ENCODE data around the gene QRICH1. TPM values are rescaled to one million over a fixed set of nuclear protein-coding genes. Genes with fewer than 3 reads are reported as not detected.
"Not testable (repeated sequence)": the region's sequence is repeated elsewhere in the genome, so short reads cannot be mapped to it uniquely, and the experiment has no call there.

The QRICH1 gene
- total RNA-seq, 2 donors from 2014 or later, result 196 to 206 TPM

DNA sequence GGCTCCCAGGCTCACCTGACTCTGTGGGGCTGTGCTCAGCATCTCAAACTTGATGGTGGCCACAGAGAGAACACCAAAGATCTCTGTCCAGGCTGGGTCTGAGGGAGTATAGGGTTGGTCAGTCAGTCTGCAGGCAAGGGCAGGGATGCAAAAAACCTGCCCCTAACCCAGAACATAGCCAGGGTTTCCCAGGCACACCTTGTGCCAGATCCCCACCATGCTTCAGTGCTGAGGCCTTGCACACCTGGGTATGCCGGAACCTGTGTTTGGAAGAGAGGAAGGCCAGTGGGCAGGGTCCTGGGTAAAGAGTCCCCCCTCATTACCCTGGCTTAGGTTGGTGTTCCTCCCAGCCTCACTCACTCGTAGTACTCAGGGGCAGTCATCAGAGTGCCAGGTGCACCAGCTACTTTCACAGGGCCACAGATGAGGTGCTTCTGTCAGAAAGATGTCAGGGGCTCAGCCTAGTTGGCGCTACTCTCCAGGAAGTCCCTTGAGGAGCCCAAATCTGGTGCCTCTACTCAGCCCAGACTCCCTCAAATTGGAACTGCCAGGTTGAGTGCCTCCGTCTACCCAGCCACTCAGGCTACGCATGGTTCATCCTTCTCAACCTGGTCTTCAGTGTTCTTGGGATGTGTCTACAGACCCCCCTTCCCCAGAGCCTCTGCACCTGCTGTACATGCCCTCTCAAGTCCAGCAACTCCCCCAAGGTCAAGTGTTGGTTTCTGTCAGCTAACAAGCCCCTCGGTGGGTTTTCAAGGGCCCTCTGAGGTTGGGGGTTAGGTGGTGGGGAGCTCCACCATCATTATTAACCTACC lies 77.2 kb downstream of the QRICH1 start:
- Mint-ChIP-seq H3K27ac (peak overlapping the region; percentile 93), H3K4me1 (peaks cover 24% of the 10 kb centered on the region), H3K27me3 (no peaks in the 10 kb centered on the region), H3K36me3 (ENCODE audit: low read depth) (peaks cover 4% of the 10 kb centered on the region), H3K4me3 (peak overlapping the region; percentile 33)
- no peaks in the 10 kb centered on the region for H3K9me3 ChIP-seq (ENCODE audit: control insufficient read depth, low read length, poor library complexity, severe bottlenecking)
- DNase-seq, result no peak
- no peak for ATAC-seq

DNA sequence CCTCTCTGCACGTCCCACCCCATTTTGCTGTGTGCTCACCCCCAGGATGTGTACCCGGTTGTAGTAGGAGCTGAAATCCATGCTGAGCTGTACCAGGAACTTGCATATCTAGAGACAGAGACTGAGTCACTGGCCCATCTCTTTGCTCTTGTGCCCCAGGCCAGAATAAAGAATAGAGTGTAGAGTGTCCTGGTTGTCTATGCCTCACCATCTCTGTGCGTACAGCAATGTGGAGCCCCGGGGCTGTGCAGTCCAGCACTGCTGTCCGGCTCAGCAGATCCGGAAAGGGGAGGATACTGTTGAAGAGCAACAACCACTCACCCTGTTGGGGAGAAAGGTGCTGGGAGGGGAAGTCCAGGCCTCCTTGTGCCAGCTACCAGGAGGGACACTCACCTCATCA lies 78.1 kb downstream of the QRICH1 start:
- DNase-seq, result no peak
- H3K27ac Mint-ChIP-seq, result no peak overlapping the region
- H3K36me3 Mint-ChIP-seq (ENCODE audit: low read depth), result peaks cover 2% of the 10 kb centered on the region
- no peaks in the 10 kb centered on the region for H3K9me3 ChIP-seq (ENCODE audit: control insufficient read depth, low read length, poor library complexity, severe bottlenecking)
- peaks cover 21% of the 10 kb centered on the region for H3K4me1 Mint-ChIP-seq
- H3K27me3 Mint-ChIP-seq, result no peaks in the 10 kb centered on the region
- ATAC-seq, result no peak
- peak overlapping the region; percentile 33 for H3K4me3 Mint-ChIP-seq

DNA sequence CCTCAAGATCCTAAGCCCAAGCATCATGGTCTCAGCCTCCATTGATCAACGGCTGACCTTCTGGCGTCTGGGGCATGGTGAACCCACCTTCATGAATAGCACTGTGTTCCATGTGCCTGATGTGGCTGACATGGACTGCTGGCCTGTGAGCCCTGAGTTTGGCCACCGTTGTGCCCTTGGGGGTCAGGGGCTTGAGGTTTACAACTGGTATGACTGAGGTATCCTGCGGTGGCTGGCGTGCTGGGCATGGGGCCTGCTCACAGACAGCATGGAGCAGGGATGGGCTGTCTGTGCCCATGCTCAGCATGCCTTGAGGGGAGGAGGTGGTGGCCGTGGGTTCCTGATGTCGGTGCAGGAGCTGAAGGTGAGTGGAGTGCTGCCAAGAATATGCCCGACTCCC lies 78.8 kb downstream of the QRICH1 start:
- DNase-seq, result no peak
- peaks cover 2% of the 10 kb centered on the region for H3K36me3 Mint-ChIP-seq (ENCODE audit: low read depth)
- no peak for ATAC-seq
- no peaks in the 10 kb centered on the region for H3K9me3 ChIP-seq (ENCODE audit: control insufficient read depth, low read length, poor library complexity, severe bottlenecking)
- H3K27me3 Mint-ChIP-seq, result no peaks in the 10 kb centered on the region
- no peak overlapping the region for H3K4me3 Mint-ChIP-seq
- no peak overlapping the region for H3K27ac Mint-ChIP-seq
- peaks cover 16% of the 10 kb centered on the region for H3K4me1 Mint-ChIP-seq

DNA sequence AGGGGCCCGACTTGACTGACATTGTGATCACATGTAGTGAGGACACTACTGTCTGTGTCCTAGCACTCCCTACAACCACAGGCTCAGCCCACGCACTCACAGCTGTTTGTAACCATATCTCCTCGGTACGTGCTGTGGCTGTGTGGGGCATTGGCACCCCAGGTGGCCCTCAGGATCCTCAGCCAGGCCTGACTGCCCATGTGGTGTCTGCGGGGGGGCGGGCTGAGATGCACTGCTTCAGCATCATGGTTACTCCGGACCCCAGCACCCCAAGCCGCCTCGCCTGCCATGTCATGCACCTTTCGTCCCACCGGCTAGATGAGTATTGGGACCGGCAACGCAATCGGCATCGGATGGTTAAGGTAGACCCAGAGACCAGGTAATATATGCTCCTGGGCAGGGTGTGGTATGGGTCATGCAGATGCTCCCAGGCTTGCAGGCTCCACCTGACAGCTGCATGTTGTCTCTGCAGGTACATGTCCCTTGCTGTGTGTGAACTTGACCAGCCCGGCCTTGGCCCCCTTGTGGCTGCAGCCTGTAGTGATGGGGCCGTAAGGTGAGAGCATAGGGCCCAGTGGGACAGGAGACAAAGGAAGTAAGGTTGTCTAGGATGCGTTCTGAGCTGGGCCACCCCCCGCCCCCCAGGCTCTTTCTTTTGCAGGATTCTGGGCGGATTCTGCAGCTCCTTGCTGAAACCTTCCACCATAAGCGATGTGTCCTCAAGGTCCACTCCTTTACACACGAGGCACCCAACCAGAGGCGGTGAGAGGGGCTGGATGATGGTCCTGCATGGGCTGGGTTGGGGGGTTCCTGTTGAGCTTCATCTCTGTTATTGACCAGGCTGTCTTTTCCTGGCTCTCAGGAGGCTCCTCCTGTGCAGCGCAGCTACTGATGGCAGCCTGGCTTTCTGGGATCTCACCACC lies 79.9 kb downstream of the QRICH1 start:
- DNase-seq, result peak in 1 of 3 donors; percentile 47
- H3K27me3 Mint-ChIP-seq, result no peaks in the 10 kb centered on the region
- no peak overlapping the region for H3K27ac Mint-ChIP-seq
- H3K9me3 ChIP-seq (ENCODE audit: control insufficient read depth, low read length, poor library complexity, severe bottlenecking), result no peaks in the 10 kb centered on the region
- ATAC-seq, result peak; percentile 47
- peaks cover 21% of the 10 kb centered on the region for H3K4me1 Mint-ChIP-seq
- peaks cover 2% of the 10 kb centered on the region for H3K36me3 Mint-ChIP-seq (ENCODE audit: low read depth)
- H3K4me3 Mint-ChIP-seq, result no peak overlapping the region

DNA sequence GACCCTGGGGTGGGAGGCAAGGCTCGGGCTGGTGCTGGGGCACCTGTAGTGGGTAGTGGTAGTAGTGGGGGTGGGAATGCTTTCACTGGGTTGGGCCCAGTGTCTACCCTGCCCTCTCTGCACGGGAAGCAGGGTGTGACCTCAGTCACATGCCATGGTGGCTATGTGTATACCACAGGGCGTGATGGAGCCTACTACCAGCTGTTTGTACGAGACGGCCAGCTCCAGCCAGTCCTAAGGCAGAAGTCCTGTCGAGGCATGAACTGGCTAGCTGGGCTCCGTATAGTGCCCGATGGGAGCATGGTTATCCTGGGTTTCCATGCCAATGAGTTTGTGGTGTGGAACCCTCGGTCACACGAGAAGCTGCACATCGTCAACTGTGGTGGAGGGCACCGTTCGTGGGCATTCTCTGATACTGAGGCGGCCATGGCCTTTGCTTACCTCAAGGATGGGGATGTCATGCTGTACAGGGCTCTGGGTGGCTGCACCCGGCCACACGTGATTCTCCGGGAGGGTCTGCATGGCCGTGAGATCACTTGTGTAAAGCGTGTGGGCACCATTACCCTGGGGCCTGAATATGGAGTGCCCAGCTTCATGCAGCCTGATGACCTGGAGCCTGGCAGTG lies 80.6 kb downstream of the QRICH1 start:
- H3K4me1 Mint-ChIP-seq, result peaks cover 22% of the 10 kb centered on the region
- H3K9me3 ChIP-seq (ENCODE audit: control insufficient read depth, low read length, poor library complexity, severe bottlenecking), result no peaks in the 10 kb centered on the region
- ATAC-seq (no peak), DNase-seq (no peak)
- no peaks in the 10 kb centered on the region for H3K27me3 Mint-ChIP-seq
- H3K36me3 Mint-ChIP-seq (ENCODE audit: low read depth), result peaks cover 2% of the 10 kb centered on the region
- no peak overlapping the region for H3K4me3 Mint-ChIP-seq
- H3K27ac Mint-ChIP-seq, result no peak overlapping the region

DNA sequence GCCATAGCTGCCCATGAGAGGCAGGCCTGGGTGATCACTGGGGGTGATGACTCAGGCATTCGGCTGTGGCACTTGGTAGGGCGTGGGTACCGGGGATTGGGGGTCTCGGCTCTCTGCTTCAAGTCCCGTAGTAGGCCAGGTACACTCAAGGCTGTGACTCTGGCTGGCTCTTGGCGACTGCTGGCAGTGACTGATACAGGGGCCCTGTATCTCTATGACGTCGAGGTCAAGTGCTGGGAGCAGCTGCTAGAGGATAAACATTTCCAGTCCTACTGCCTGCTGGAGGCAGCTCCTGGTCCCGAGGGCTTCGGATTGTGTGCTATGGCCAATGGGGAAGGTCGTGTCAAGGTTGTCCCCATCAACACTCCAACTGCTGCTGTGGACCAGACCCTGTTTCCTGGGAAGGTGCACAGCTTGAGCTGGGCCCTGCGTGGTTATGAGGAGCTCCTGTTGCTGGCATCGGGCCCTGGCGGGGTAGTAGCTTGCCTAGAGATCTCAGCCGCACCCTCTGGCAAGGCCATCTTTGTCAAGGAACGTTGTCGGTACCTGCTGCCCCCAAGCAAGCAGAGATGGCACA lies 81.3 kb downstream of the QRICH1 start:
- no peak overlapping the region for H3K27ac Mint-ChIP-seq
- peaks cover 2% of the 10 kb centered on the region for H3K36me3 Mint-ChIP-seq (ENCODE audit: low read depth)

DNA sequence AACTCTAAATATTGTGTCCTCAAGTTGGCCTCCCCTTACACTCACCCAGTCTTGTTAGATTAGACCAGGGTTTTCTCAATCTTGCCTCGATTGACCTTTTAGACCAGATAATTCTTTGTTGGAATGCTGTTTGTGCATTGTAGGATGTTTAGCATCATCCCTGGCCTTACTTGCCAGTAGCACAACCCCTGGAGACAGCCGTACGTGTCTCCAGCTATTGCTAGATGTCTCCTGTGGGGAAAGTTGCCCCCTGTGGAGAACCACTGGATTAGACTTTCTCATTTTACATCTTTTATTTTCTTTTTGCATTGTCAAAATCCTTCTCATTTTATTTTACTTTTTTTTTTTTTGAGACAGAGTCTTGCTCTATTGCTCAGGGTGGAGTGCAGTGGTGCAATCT lies 84.5 kb downstream of the QRICH1 start:
- Mint-ChIP-seq H3K27me3 (no peaks in the 10 kb centered on the region), H3K4me3 (peak overlapping the region; percentile 33), H3K4me1 (peaks cover 27% of the 10 kb centered on the region), H3K36me3 (ENCODE audit: low read depth) (peaks cover 2% of the 10 kb centered on the region), H3K27ac (no peak overlapping the region)
- DNase-seq, result no peak
- ATAC-seq, result no peak
- H3K9me3 ChIP-seq (ENCODE audit: control insufficient read depth, low read length, poor library complexity, severe bottlenecking), result no peaks in the 10 kb centered on the region

More for the DNA sequence above, 81.3 kb downstream of the QRICH1 start:
- H3K9me3 ChIP-seq (ENCODE audit: control insufficient read depth, low read length, poor library complexity, severe bottlenecking), result no peaks in the 10 kb centered on the region
- H3K27me3 Mint-ChIP-seq, result no peaks in the 10 kb centered on the region
- ATAC-seq (no peak), DNase-seq (no peak)
- H3K4me1 Mint-ChIP-seq, result peaks cover 22% of the 10 kb centered on the region
- no peak overlapping the region for H3K4me3 Mint-ChIP-seq

DNA sequence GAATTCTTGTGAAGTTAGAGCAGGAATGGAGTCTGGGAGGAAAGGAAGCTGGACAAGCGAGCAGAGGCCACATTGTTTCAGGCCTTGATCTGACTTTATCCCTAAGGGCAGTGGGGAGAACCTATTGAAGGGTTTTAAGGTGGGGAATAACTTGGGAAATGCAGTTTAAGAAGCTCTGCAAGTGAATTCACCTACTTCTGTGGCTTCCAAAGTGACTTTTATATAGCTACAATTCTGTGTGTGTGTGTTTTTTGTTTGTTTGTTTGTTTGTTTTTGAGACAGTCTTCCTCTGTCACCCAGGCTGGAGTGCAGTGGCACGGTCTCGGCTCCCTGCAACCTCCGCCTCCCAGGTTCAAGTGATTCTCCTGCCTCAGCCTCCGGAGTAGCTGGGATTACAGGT lies 85.2 kb downstream of the QRICH1 start:
- Mint-ChIP-seq H3K4me3 (peak overlapping the region; percentile 100), H3K4me1 (peaks cover 30% of the 10 kb centered on the region), H3K27ac (peak overlapping the region; percentile 99)
- H3K36me3 Mint-ChIP-seq (ENCODE audit: low read depth); H3K9me3 ChIP-seq (ENCODE audit: control insufficient read depth, low read length, poor library complexity, severe bottlenecking); H3K27me3 Mint-ChIP-seq; ATAC-seq; DNase-seq: not testable (repeated sequence)

DNA sequence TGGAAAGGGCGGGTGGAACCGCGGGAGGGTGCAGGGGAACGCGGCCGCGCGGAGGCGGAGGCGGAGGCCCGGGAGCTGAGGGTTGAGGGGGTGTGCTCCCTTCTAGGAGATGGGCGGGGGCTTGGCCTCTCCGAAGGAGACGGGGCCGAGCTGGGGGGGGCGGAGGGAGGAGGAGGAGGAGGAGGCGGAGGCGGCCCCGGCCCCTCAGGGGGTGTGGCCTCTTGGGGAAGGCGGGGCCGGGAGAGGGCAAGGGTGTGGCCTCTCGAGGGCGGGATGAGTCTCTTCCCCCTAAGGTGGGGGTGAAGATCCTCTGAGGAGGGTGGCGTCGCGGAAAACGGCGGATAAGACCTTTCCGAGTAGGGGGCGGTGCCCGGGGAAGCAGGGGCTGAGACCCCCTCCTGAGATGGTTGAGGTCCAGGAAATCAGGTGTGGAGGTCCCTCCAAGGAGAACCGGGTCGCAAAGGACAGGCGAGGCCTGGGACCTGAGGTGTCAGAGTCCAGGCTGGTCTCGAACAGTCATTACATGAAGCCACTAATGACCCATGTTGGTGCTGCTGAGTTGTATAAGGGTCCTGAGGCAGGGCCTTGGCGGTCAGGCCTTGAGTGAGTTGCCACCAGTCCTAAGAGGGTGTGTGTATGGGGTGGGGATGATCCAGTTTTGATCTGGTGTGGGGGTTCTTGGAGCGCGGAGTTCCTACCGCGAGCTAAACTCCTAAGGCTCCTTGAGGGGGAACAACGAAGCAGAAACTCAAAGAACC lies 85.9 kb downstream of the QRICH1 start:
- peak overlapping the region; percentile 100 for H3K4me3 Mint-ChIP-seq
- H3K9me3 ChIP-seq (ENCODE audit: control insufficient read depth, low read length, poor library complexity, severe bottlenecking), result no peaks in the 10 kb centered on the region
- H3K27ac Mint-ChIP-seq, result peak overlapping the region; percentile 99
- ATAC-seq, result peak; percentile 58
- H3K36me3 Mint-ChIP-seq (ENCODE audit: low read depth), result peaks cover 2% of the 10 kb centered on the region
- H3K27me3 Mint-ChIP-seq, result no peaks in the 10 kb centered on the region
- H3K4me1 Mint-ChIP-seq, result peaks cover 30% of the 10 kb centered on the region
- DNase-seq, result peak; percentile 76 to 90 (median 88)

DNA sequence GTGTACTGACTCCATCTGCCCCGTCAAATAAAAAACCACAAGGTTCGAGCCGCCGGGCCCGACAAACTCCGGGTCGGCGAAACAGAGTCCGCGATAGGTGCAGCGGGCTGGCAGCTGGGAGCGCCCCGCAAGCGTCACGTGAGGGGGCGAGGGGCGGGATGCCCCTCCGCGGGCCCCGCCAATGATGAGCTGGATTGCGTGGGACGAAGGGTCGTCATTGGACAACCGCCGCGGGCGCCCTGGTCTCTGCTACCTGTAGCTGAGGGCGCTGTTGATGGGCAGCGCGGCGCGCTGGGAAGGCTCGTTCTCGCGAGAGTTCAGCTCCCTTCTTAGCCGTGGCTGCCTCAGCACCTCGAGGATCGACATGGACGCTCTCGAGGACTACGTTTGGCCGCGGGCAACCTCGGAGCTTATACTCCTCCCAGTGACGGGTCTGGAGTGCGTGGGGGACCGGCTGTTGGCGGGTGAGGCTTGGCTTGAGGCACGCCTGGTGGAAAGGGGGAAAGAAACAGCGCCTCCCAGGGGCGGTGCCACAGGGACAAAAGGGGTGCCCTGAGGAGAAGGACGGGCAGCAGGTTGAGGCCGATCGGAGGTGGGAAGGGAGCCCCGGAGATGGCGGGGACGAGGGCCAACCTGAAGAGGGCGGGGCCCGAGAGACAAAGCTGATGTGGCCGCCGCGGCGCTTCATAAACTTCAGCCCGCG lies 86.7 kb downstream of the QRICH1 start, which contains the start of gene WDR6:
TSS of gene WDR6 (plus strand) at position 324 of the 703 bp plus-strand sequence. CDS start at position 365, 41 bp downstream.
- DNase-seq, result peak; percentile 92 to 96 (median 94)
- ATAC-seq, result peak; percentile 92
- no peaks in the 10 kb centered on the region for H3K27me3 Mint-ChIP-seq
- H3K4me1 Mint-ChIP-seq, result peaks cover 30% of the 10 kb centered on the region
- no peaks in the 10 kb centered on the region for H3K9me3 ChIP-seq (ENCODE audit: control insufficient read depth, low read length, poor library complexity, severe bottlenecking)
- H3K27ac Mint-ChIP-seq, result peak within 1 kb of the TSS; percentile 99
- H3K4me3 Mint-ChIP-seq, result peak within 1 kb of the TSS; percentile 100
- H3K36me3 Mint-ChIP-seq (ENCODE audit: low read depth), result peaks cover 2% of the 10 kb centered on the region

DNA sequence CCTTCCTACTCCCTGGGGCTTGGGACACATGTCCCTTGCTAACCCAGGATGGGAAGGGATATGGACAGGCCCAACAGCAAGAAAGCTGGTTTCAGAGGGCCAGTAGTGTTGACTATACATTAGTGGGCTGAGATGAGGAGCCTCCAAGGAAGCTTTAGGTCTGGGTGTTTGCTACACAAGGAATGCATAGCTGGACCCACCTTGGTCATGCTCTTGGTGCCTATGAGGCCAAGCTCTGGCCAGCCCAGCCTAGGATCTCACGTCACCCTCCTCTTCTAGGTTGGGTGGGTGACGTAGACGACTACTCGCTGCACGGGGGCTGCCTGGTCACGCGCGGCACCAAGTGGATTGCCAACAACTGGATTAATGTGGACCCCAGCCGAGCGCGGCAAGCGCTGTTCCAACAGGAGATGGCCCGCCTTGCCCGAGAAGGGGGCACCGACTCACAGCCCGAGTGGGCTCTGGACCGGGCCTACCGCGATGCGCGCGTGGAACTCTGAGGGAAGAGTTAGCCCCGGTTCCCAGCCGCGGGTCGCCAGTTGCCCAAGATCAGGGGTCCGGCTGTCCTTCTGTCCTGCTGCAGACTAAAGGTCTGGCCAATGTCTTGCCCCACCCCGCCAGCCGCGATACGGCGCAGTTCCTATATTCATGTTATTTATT lies 87.3 kb downstream of the QRICH1 start:
- ATAC-seq, result no peak
- Mint-ChIP-seq H3K4me3 (peak overlapping the region; percentile 100), H3K27ac (peak overlapping the region; percentile 99), H3K27me3 (no peaks in the 10 kb centered on the region), H3K4me1 (peaks cover 26% of the 10 kb centered on the region), H3K36me3 (ENCODE audit: low read depth) (peaks cover 2% of the 10 kb centered on the region)
- no peak for DNase-seq
- H3K9me3 ChIP-seq (ENCODE audit: control insufficient read depth, low read length, poor library complexity, severe bottlenecking), result no peaks in the 10 kb centered on the region

All from T-helper 17 cell (primary cell).